ENCODE measurements around the gene PRR5. TPM values are rescaled to one million over a fixed set of nuclear protein-coding genes. Genes with fewer than 3 reads are reported as not detected.
"Not testable (repeated sequence)": the region's sequence is repeated elsewhere in the genome, so short reads cannot be mapped to it uniquely, and the experiment has no call there.

The PRR5 gene
- total and polyA plus RNA-seq, 7 donors: 7.9 to 35.6 (median 12.7) TPM

DNA sequence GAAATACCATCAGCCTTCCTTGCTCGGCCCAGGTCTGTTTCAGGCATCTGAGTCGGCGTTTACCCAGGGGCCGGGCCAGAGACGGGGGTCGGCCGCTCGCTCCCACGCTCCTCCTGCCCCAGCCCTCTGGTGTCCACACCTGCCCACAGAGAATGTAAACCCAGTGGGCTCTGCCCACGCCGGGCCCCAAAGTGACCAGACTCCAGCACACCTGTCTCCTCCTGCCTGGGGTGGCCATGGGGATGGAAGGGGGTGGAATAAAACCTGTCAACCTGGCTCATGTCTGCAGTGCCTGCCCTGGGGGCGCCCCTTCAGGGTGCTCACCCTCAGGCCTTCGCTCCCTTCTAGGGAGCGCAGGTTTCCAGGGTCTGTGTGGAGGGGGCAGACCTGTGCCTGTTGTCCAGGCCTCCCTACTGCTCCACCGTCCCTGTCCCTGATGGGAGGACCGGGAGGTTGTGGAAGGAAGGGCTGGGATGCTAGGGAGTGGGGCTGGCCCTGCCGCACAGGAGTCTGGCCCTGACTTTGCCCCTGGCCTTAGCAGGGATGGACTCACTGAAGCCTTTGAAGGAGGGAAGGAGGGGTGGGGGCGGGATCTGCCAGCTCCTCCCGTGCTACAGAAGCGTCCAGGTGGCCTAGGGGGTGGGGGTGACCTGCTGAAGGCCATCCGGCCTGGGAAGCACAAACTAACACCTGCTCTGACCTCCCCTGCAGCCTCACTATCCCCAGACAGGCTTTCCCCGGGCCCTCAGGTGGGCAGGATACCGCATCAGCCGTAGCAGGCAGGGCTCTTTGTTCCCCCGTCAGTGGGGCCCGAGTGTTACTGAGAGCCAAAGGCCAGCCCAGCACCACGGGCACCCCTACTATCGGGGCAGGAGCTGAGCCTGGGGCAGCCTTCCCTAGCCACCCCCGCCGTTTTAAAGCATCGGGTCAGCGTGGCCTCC lies 35.7 kb downstream of the PRR5 start:
- Histone ChIP-seq H3K9me3 (no peaks in the 10 kb centered on the region), H3K4me3 (no peak overlapping the region), H3K4me1 (no peaks in the 10 kb centered on the region), H3K36me3 (no peaks in the 10 kb centered on the region), H3K27me3 (peaks cover 7 to 50% (median 9%) of the 10 kb centered on the region in 3 donors), H3K27ac (no peak overlapping the region)
- TF ChIP-seq EP300 (IDR thresholded peaks at IDR 0.05) (no peak), POLR2A (IDR thresholded peaks at IDR 0.05) (no peak), POLR2AphosphoS5 (IDR thresholded peaks at IDR 0.05) (no peak)
- TF ChIP-seq, protein P1, sequence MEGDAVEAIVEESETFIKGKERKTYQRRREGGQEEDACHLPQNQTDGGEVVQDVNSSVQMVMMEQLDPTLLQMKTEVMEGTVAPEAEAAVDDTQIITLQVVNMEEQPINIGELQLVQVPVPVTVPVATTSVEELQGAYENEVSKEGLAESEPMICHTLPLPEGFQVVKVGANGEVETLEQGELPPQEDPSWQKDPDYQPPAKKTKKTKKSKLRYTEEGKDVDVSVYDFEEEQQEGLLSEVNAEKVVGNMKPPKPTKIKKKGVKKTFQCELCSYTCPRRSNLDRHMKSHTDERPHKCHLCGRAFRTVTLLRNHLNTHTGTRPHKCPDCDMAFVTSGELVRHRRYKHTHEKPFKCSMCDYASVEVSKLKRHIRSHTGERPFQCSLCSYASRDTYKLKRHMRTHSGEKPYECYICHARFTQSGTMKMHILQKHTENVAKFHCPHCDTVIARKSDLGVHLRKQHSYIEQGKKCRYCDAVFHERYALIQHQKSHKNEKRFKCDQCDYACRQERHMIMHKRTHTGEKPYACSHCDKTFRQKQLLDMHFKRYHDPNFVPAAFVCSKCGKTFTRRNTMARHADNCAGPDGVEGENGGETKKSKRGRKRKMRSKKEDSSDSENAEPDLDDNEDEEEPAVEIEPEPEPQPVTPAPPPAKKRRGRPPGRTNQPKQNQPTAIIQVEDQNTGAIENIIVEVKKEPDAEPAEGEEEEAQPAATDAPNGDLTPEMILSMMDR (IDR thresholded peaks at IDR 0.05): no peak
- DNase-seq: no peak
- 44 to 69% methylated on average over 32 of the region's 32 CpGs for WGBS, 2 donors
- intact Hi-C loops (cut with DNase I): no loop called here

DNA sequence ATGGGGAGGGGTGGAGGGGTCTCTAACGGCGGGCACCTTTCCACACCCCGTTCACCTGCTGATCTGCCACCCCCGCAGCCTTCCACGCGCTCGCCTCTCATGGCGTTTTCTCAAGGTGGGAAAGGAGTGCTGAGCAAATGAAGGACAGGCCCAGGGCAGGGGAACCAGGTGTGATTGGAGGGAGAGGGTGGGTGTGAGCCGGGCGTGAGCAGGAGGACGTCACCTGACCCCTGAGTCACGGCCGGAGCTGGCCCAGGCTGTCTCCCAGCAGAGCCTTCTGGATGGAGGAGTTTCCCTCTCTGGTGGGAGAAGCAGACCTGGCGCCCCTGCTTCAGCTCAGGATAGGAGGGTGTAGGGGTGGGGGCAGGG lies 36.3 kb downstream of the PRR5 start:
- DNase-seq: no peak
- Histone ChIP-seq H3K36me3 (no peaks in the 10 kb centered on the region), H3K9me3 (no peaks in the 10 kb centered on the region), H3K4me3 (no peak overlapping the region), H3K27me3 (peaks cover 7 to 56% (median 15%) of the 10 kb centered on the region in 3 donors), H3K4me1 (no peaks in the 10 kb centered on the region), H3K27ac (no peak overlapping the region)
- TF ChIP-seq, protein P1 (IDR thresholded peaks at IDR 0.05): no peak
- TF ChIP-seq POLR2A (IDR thresholded peaks at IDR 0.05): no peak
- TF ChIP-seq POLR2AphosphoS5 (IDR thresholded peaks at IDR 0.05): no peak
- no peak for TF ChIP-seq EP300 (IDR thresholded peaks at IDR 0.05)
- WGBS, 2 donors: 14 to 45% methylated on average over 14 of the region's 14 CpGs
- intact Hi-C loops (cut with DNase I): no loop called here

DNA sequence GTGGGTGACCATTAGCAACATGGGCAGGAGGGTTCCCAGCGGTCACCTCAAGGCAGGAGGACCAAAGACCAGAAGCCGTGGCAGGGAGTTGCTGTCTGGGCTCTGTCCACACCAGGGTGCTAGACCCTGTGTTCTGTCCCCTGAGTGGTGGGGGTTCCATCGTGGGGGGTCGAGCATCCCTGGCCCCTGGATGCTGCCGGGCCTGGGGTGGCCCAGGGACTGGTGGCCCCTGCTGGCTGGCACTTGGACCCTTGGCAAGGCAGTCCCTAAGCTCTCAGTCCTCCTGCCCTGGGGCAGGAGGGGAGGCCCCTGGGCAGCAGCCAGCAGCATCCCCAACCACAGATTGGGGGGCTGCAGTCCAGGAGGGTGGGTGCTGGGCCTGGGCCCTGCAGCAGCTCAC lies 37.0 kb downstream of the PRR5 start:
- TF ChIP-seq POLR2A (IDR thresholded peaks at IDR 0.05): no peak
- TF ChIP-seq POLR2AphosphoS5 (IDR thresholded peaks at IDR 0.05): no peak
- TF ChIP-seq EP300 (IDR thresholded peaks at IDR 0.05): no peak
- TF ChIP-seq, protein P1 (IDR thresholded peaks at IDR 0.05): no peak
- intact Hi-C loops (cut with DNase I): no loop called here
- no peak for DNase-seq
- no peak overlapping the region for H3K4me3 ChIP-seq
- no peaks in the 10 kb centered on the region for H3K36me3 ChIP-seq
- no peaks in the 10 kb centered on the region for H3K4me1 ChIP-seq
- H3K9me3 ChIP-seq: no peaks in the 10 kb centered on the region
- H3K27me3 ChIP-seq: peaks cover 7 to 63% (median 15%) of the 10 kb centered on the region in 3 donors
- H3K27ac ChIP-seq: no peak overlapping the region
- 87 to 88% methylated on average over 5 of the region's 5 CpGs for WGBS, 2 donors

DNA sequence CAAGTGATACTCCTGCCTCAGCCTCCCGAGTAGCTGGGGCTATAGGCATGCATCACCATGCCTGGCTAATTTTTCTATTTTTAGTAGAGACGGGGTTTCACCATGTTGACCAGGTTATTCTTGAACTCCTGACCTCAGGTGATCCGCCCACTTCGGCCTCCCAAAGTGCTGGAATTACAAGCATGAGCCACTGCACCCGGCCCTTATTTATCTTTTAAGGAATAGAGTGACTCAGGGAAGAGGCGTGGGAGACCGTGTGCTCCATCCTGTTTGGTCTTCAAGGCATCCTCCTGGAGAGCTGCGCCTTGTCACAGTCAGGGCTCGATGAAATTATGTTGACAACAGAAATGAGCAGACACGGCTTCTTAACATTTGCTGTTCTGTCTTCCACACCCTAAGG lies 37.7 kb downstream of the PRR5 start:
- H3K36me3 ChIP-seq; H3K9me3 ChIP-seq; H3K27ac ChIP-seq; intact Hi-C loops (cut with DNase I); DNase-seq; H3K4me1 ChIP-seq; H3K4me3 ChIP-seq: not testable (repeated sequence)
- H3K27me3 ChIP-seq: peaks cover 7 to 66% (median 15%) of the 10 kb centered on the region in 3 donors
- 45 to 61% methylated on average over 10 of the region's 10 CpGs for WGBS, 2 donors

GRCh38 chr22:44740307-44740706 lies 38.3 kb downstream of the PRR5 start:
- TF ChIP-seq EP300 (IDR thresholded peaks at IDR 0.05) (no peak), POLR2A (IDR thresholded peaks at IDR 0.05) (no peak), POLR2AphosphoS5 (IDR thresholded peaks at IDR 0.05) (no peak)
- TF ChIP-seq, protein P1 (IDR thresholded peaks at IDR 0.05): no peak
- Histone ChIP-seq H3K9me3 (no peaks in the 10 kb centered on the region), H3K27me3 (peaks cover 7 to 71% (median 21%) of the 10 kb centered on the region in 3 donors), H3K4me3 (no peak overlapping the region), H3K36me3 (no peaks in the 10 kb centered on the region), H3K4me1 (no peaks in the 10 kb centered on the region), H3K27ac (no peak overlapping the region)
- intact Hi-C loops (cut with DNase I): no loop called here
- no peak for DNase-seq
- WGBS, 2 donors: 78 to 80% methylated on average over 17 of the region's 17 CpGs
